H1 (cell line): ENCODE data around the gene PLCL2. TPM values are rescaled to one million over a fixed set of nuclear protein-coding genes. Genes with fewer than 3 reads are reported as not detected.

Experiments
- CTCF ChIA-PET: fragments of 300-600 bp; sonication (Branson Sonifier 250); formaldehyde crosslinking; loops from one replicate; lab custom pipeline; 2021; ENCODE audit not compliant: partially characterized antibody; lab: Charles Lee
- POLR2A ChIA-PET: fragments of 300-600 bp; sonication (Branson Sonifier 250); formaldehyde crosslinking; loops from one replicate; lab custom pipeline; 2021; ENCODE audit warnings: inconsistent platforms; ENCODE audit not compliant: partially characterized antibody; lab: Charles Lee
- DNase-seq, 2 experiments: peaks; one replicate each; pipeline versions ENCODE4 v3.0.0 to v3.0.0-alpha.2; 2010 to 2022; ENCODE audit warnings: low spot score in 2 of 2, low read depth in 1 of 2, mixed read lengths in 1 of 2
- FAIRE-seq: peaks from 2 replicates; lab custom pipeline; 2011; peaks lifted over from hg19 to GRCh38; lab: Jason Lieb, UNC
- H2AFZ ChIP-seq: 2 replicates; pipeline ENCODE4 v1.8.1; 2012; ENCODE audit warnings: low read length, inconsistent platforms
- H2AK5ac ChIP-seq: 2 replicates; pipeline ENCODE4 v1.6.1; 2013; ENCODE audit warnings: low read depth, low read length
- H2BK120ac ChIP-seq: replicated peaks from 2 replicates; pipeline ENCODE3; 2013; ENCODE audit warnings: low read depth, low read length, inconsistent platforms
- H2BK12ac ChIP-seq: 2 replicates; pipeline ENCODE4 v1.6.1; 2013; ENCODE audit warnings: low read depth, low read length
- H2BK15ac ChIP-seq: 2 replicates; pipeline ENCODE4 v1.6.1; 2013; ENCODE audit warnings: low read length
- H2BK20ac ChIP-seq: 2 replicates; pipeline ENCODE4 v1.6.1; 2013; ENCODE audit warnings: low read length
- H2BK5ac ChIP-seq: 2 replicates; pipeline ENCODE4 v1.6.1; 2013; ENCODE audit warnings: low read depth, low read length
- H3K14ac ChIP-seq: 2 replicates; pipeline ENCODE4 v1.6.1; 2013; ENCODE audit warnings: inconsistent platforms; ENCODE audit not compliant: insufficient read length
- H3K18ac ChIP-seq: 2 replicates; pipeline ENCODE4 v1.6.1; 2013; ENCODE audit warnings: low read length; ENCODE audit errors: extremely low read depth
- H3K23ac ChIP-seq: 2 replicates; pipeline ENCODE4 v1.6.1; 2013; ENCODE audit warnings: inconsistent platforms; ENCODE audit not compliant: insufficient read length
- H3K23me2 ChIP-seq: 2 replicates; pipeline ENCODE4 v1.6.1; 2013; ENCODE audit warnings: low read depth, low read length
- H3K27ac ChIP-seq: 2 replicates; pipeline ENCODE4 v1.6.1; 2011; ENCODE audit warnings: low read depth, low read length, inconsistent platforms
- H3K27me3 ChIP-seq, 4 experiments: replicated peaks in 1 of 4; 1 replicate in 1 of 4; 2 replicates in 3 of 4; pipeline versions ENCODE4 v1.6.1 to v1.8.1; 2011 to 2013; ENCODE audit warnings: low read length in 3 of 4, mild to moderate bottlenecking in 3 of 4, inconsistent platforms in 2 of 4, mixed read lengths in 2 of 4, moderate library complexity in 1 of 4; ENCODE audit not compliant: control insufficient read depth in 3 of 4, insufficient read depth in 3 of 4; ENCODE audit errors: extremely low read depth in 1 of 4
- H3K36me3 ChIP-seq, 4 experiments: 2 replicates each; pipeline versions ENCODE4 v1.6.1 to v1.8.1; 2011 to 2013; ENCODE audit warnings: mild to moderate bottlenecking in 4 of 4, low read length in 3 of 4, moderate library complexity in 2 of 4, control low read depth in 1 of 4, inconsistent platforms in 1 of 4; ENCODE audit not compliant: insufficient read depth in 4 of 4, control insufficient read depth in 2 of 4
- H3K4ac ChIP-seq: replicated peaks from 2 replicates; pipeline ENCODE3; 2013; ENCODE audit warnings: low read length, low read depth, mixed read lengths, inconsistent platforms; ENCODE audit not compliant: insufficient read length
- H3K4me1 ChIP-seq, 4 experiments: replicated peaks in 1 of 4; 1 replicate in 1 of 4; 2 replicates in 3 of 4; pipeline versions ENCODE4 v1.6.1 to v1.8.1; 2011 to 2013; ENCODE audit warnings: low read length in 3 of 4, inconsistent platforms in 2 of 4, mixed read lengths in 1 of 4; ENCODE audit not compliant: insufficient read depth in 4 of 4, control insufficient read depth in 3 of 4
- H3K4me2 ChIP-seq, 2 experiments: 2 replicates each; pipeline versions ENCODE4 v1.6.1 to v1.8.1; 2011 to 2013; ENCODE audit warnings: low read depth in 2 of 2, low read length in 2 of 2, control low read depth in 1 of 2, inconsistent platforms in 1 of 2, mild to moderate bottlenecking in 1 of 2; ENCODE audit not compliant: insufficient read depth in 1 of 2
- H3K4me3 ChIP-seq, 4 experiments: fragments of 200-600, 300-600 bp in 1 of 4; sonication (generic), shearing (Covaris generic), sonication (Bioruptor Twin) in 1 of 4; 2 replicates each; pipeline versions ENCODE4 v1.5.1 to v1.8.1; 2011 to 2016; ENCODE audit warnings: low read length in 4 of 4, low read depth in 3 of 4, control low read depth in 2 of 4, inconsistent platforms in 2 of 4, mild to moderate bottlenecking in 2 of 4, mixed read lengths in 1 of 4, moderate library complexity in 1 of 4; ENCODE audit not compliant: insufficient read depth in 2 of 4; ENCODE audit errors: extremely low read depth in 1 of 4
- H3K56ac ChIP-seq: replicated peaks from 2 replicates; pipeline ENCODE3; 2013; ENCODE audit warnings: low read depth, mild to moderate bottlenecking, mixed read lengths, low read length, inconsistent platforms; ENCODE audit not compliant: insufficient read length
- H3K79me1 ChIP-seq: 2 replicates; pipeline ENCODE4 v1.6.1; 2013; ENCODE audit warnings: low read depth, low read length, control low read depth
- H3K79me2 ChIP-seq, 2 experiments: 2 replicates each; pipeline versions ENCODE4 v1.6.1 to v1.8.1; 2012 to 2013; ENCODE audit warnings: low read length in 2 of 2, mild to moderate bottlenecking in 2 of 2, inconsistent platforms in 1 of 2; ENCODE audit not compliant: insufficient read depth in 2 of 2, control insufficient read depth in 1 of 2
- H3K9ac ChIP-seq, 4 experiments: replicated peaks in 1 of 4; 1 replicate in 1 of 4; 2 replicates in 3 of 4; pipeline versions ENCODE4 v1.6.1 to v1.8.1; 2011 to 2013; ENCODE audit warnings: low read depth in 3 of 4, low read length in 3 of 4, control low read depth in 2 of 4, mild to moderate bottlenecking in 2 of 4, moderate library complexity in 2 of 4, inconsistent platforms in 1 of 4; ENCODE audit errors: extremely low read depth in 1 of 4
- H3K9me3 ChIP-seq, 2 experiments: 2 replicates each; pipeline versions ENCODE4 v1.6.1 to v1.8.1; 2012 to 2013; ENCODE audit warnings: mild to moderate bottlenecking in 2 of 2, moderate library complexity in 2 of 2, control low read depth in 1 of 2, inconsistent platforms in 1 of 2, low read depth in 1 of 2, low read length in 1 of 2, mixed read lengths in 1 of 2; ENCODE audit not compliant: insufficient read depth in 2 of 2
- H4K20me1 ChIP-seq, 2 experiments: replicated peaks in 1 of 2; 2 replicates each; pipeline versions ENCODE3 to v1.8.1; 2011 to 2013; ENCODE audit warnings: inconsistent platforms in 2 of 2, low read length in 2 of 2, mild to moderate bottlenecking in 1 of 2; ENCODE audit not compliant: insufficient read depth in 2 of 2, control insufficient read depth in 1 of 2
- H4K5ac ChIP-seq: 2 replicates; pipeline ENCODE4 v1.6.1; 2013; ENCODE audit warnings: low read length, low read depth, mixed read lengths, inconsistent platforms; ENCODE audit not compliant: insufficient read length
- H4K8ac ChIP-seq: 2 replicates; pipeline ENCODE4 v1.8.0; 2013; ENCODE audit warnings: mild to moderate bottlenecking, moderate library complexity, low read length, inconsistent platforms; ENCODE audit not compliant: insufficient read depth; ENCODE audit errors: extremely low read depth
- H4K91ac ChIP-seq: replicated peaks from 2 replicates; pipeline ENCODE3; 2013; ENCODE audit warnings: low read length, mixed read lengths, inconsistent platforms; ENCODE audit not compliant: insufficient read length
- ATF3 ChIP-seq: IDR thresholded peaks from 2 replicates; pipeline ENCODE4 v1.6.1; 2011; ENCODE audit warnings: low read depth, mild to moderate bottlenecking, low read length; ENCODE audit not compliant: insufficient read depth
- BACH1 ChIP-seq: IDR thresholded peaks from 2 replicates; pipeline ENCODE4 v1.6.1; 2012; ENCODE audit warnings: low read length, improper control_type of control experiment
- CHD1 ChIP-seq: IDR thresholded peaks from 2 replicates; pipeline ENCODE4 v1.6.1; 2012; ENCODE audit warnings: low read depth, low read length, improper control_type of control experiment
- EGR1 ChIP-seq: IDR thresholded peaks from 2 replicates; pipeline ENCODE4 v1.6.1; 2011; ENCODE audit warnings: low read depth, low read length, borderline replicate concordance
- EZH2 ChIP-seq: fragments of 200-600 bp; sonication (generic); IDR thresholded peaks from 2 replicates; pipeline ENCODE4 v1.7.1; 2012; ENCODE audit warnings: low read depth, mild to moderate bottlenecking, moderate library complexity, low read length, inconsistent platforms; ENCODE audit not compliant: severe bottlenecking
- GTF2F1 ChIP-seq: IDR thresholded peaks from 2 replicates; pipeline ENCODE4 v1.6.1; 2012; ENCODE audit warnings: low read depth, low read length, improper control_type of control experiment, borderline replicate concordance
- KDM5A ChIP-seq: fragments of 200-600 bp; IDR thresholded peaks from 2 replicates; pipeline ENCODE4 v1.7.1; 2012; ENCODE audit warnings: mild to moderate bottlenecking, low read length, inconsistent platforms, mixed read lengths
- MAX ChIP-seq: IDR thresholded peaks from 2 replicates; pipeline ENCODE4 v1.6.1; 2012; ENCODE audit warnings: inconsistent platforms
- POU5F1 ChIP-seq: IDR thresholded peaks from 2 replicates; pipeline ENCODE4 v1.6.1; 2011; ENCODE audit warnings: low read depth, mild to moderate bottlenecking, low read length, moderate library complexity
- SP1 ChIP-seq: IDR thresholded peaks from 2 replicates; pipeline ENCODE4 v1.6.1; 2011; ENCODE audit warnings: low read depth, low read length
- SRF ChIP-seq: IDR thresholded peaks from 2 replicates; pipeline ENCODE4 v1.6.1; 2011; ENCODE audit warnings: mild to moderate bottlenecking, low read depth, low read length, moderate library complexity
- TAF1 ChIP-seq: IDR thresholded peaks from 2 replicates; pipeline ENCODE4 v1.6.1; 2011; ENCODE audit warnings: mild to moderate bottlenecking, low read depth, low read length
- TAF7 ChIP-seq: optimal IDR thresholded peaks from 2 replicates; pipeline ENCODE3; 2011; ENCODE audit warnings: low read depth, mild to moderate bottlenecking, inconsistent platforms, low read length, moderate library complexity, borderline replicate concordance
- WGBS, 2 experiments: shearing (Covaris generic) in 1 of 2; methylation state at CpG; one replicate each; pipeline versions ENCODE4 v1.1.6 to v1.1.7; 2013 to 2015; ENCODE audit warnings: low lambda C conversion rate in 2 of 2, mixed read lengths in 2 of 2, inconsistent platforms in 1 of 2, low coverage in 1 of 2, missing lambda C conversion rate in 1 of 2; ENCODE audit not compliant: insufficient replicate concordance in 2 of 2, insufficient coverage in 1 of 2, insufficient read length in 1 of 2; ENCODE audit errors: extremely low coverage in 1 of 2, missing lambda C conversion rate in 1 of 2; 5-methylcytosine and 5-hydroxymethylcytosine counted together
- polyA plus RNA-seq, 7 experiments: library from polyadenylated mRNA; depleted of rRNA in 3 of 7; stranded (reverse) in 5 of 7; unstranded in 2 of 7; fragments of >200 nt in 5 of 7; fragments of 200-250 nt in 2 of 7; gene quantifications; 1 replicate in 5 of 7; 2 replicates in 1 of 7; 4 replicates in 1 of 7; pipeline versions ENCODE4 v1.2.1 to v1.2.3, GENCODE V29; 2011 to 2013; ENCODE audit warnings: missing spikeins in 2 of 7, mixed read lengths in 2 of 7
- total RNA-seq: library from RNA; stranded (reverse); fragmentation: NEBNext Ultra II Directional; extraction: Animal tissue kit (Norgen Biotek cat#: 25700); gene quantifications from 2 replicates; pipeline ENCODE4 v1.2.1, GENCODE V29; 2021

Gene PLCL2
- total and polyA plus RNA-seq, 2 of the 8 experiments (the other 6 are each of a cell fraction or from before 2014, with no cell fraction given), result 3.5 to 6.8 TPM

DNA sequence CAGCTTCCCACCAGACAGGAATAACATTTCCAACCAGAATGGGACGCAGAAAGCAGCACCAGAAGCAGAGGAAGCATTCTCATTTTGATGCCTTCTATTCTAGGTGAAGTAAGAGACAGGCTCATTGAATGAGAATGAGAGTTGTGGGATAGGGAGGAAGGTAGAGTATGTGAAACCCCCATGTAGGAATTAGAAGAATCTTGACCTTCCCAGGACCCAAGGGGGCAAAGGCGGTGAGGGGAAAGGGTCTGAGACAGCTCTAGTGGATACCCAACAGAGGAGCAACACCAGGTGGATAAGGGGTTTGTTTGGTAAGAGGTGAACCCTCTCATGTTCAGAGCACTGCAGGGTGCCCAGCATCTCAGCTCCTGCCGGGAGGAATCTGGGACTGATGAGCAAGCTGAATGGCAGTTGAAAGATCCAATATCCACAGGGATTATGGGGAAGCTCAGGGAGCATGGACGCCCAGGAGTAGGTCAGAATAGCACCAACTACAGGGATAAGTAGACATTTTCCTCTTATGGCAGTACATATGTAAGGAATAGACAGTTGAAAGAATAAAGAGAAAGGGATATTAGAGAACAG is 77.0 kb downstream of the PLCL2 start:
- no peak overlapping the region for H2AFZ ChIP-seq
- FAIRE-seq (peak; percentile 79), DNase-seq (peak in 1 of 2 experiments; percentile 17)
- H2BK5ac ChIP-seq, result no peak overlapping the region
- no peak overlapping the region for H2BK120ac ChIP-seq
- ChIA-PET CTCF (interaction anchor here (0.7 to 2.1 kb wide), 3 partner anchors 18 to 124 kb away, joined by 3 to 7 read pairs (median 5); no protein-coding TSS in a partner anchor), POLR2A (interaction anchor here (0.6 kb wide), 1 partner anchor 238 kb away, joined by 3 read pairs; no protein-coding TSS in a partner anchor)
- no peak overlapping the region for H2BK20ac ChIP-seq
- no peak overlapping the region for H3K56ac ChIP-seq
- no peak overlapping the region for H4K8ac ChIP-seq
- H3K18ac ChIP-seq, result no peak overlapping the region; the same call in 1 of the 2 replicates
- H3K23ac ChIP-seq, result no peak overlapping the region
- H2BK12ac ChIP-seq, result no peak overlapping the region
- no peaks in the 10 kb centered on the region for H3K79me1 ChIP-seq
- no peak overlapping the region for H3K27ac ChIP-seq
- no peak overlapping the region for H3K4me3 ChIP-seq
- no peaks in the 10 kb centered on the region for H3K23me2 ChIP-seq
- H4K5ac ChIP-seq, result no peak overlapping the region
- no peak overlapping the region for H4K91ac ChIP-seq
- no peaks in the 10 kb centered on the region for H4K20me1 ChIP-seq
- no peak overlapping the region for H3K9ac ChIP-seq
- H3K4me1 ChIP-seq, result peaks cover 0 to 9% (median 3%) of the 10 kb centered on the region in 4 experiments; a peak in 3 of 7 replicates
- H3K4me2 ChIP-seq, result peak overlapping the region; percentile 10 to 53; a peak in 3 of 4 replicates
- H3K4ac ChIP-seq, result no peak overlapping the region
- H3K27me3 ChIP-seq, result no peaks in the 10 kb centered on the region
- H3K9me3 ChIP-seq, result no peaks in the 10 kb centered on the region
- no peak overlapping the region for H3K14ac ChIP-seq
- no peak overlapping the region for H2BK15ac ChIP-seq
- peaks cover 0 to 3% of the 10 kb centered on the region in 2 experiments; a peak in 1 of 4 replicates for H3K79me2 ChIP-seq
- peak overlapping the region; percentile 75; the same call in 1 of the 2 replicates for H2AK5ac ChIP-seq
- H3K36me3 ChIP-seq, result no peaks in the 10 kb centered on the region
- WGBS, 2 experiments, result 63% methylated on average over 4 of the region's 4 CpGs; no CpG with 5 or more reads in 1 of the 2 experiments
- TF ChIP-seq SRF, result no peak
- no peak for TF ChIP-seq POU5F1
- TF ChIP-seq KDM5A, result no peak
- TF ChIP-seq TAF7, result no peak
- no peak for TF ChIP-seq MAX
- TF ChIP-seq CHD1, result no peak
- no peak for TF ChIP-seq SP1
- TF ChIP-seq GTF2F1, result no peak
- no peak for TF ChIP-seq EGR1
- TF ChIP-seq EZH2, result no peak
- TF ChIP-seq ATF3, result no peak
- TF ChIP-seq BACH1, result no peak
- TF ChIP-seq TAF1, result no peak
